Retina (tissue), 1 donor: ENCODE results near the gene PLK3.
"Not testable (repeated sequence)": the region's sequence is repeated elsewhere in the genome, so short reads cannot be mapped to it uniquely, and the experiment has no call there.

ENCODE experiments used
- DNase-seq: peaks from one replicate; pipeline ENCODE4 v3.0.0-alpha.2; 2016

PLK3 gene

DNA sequence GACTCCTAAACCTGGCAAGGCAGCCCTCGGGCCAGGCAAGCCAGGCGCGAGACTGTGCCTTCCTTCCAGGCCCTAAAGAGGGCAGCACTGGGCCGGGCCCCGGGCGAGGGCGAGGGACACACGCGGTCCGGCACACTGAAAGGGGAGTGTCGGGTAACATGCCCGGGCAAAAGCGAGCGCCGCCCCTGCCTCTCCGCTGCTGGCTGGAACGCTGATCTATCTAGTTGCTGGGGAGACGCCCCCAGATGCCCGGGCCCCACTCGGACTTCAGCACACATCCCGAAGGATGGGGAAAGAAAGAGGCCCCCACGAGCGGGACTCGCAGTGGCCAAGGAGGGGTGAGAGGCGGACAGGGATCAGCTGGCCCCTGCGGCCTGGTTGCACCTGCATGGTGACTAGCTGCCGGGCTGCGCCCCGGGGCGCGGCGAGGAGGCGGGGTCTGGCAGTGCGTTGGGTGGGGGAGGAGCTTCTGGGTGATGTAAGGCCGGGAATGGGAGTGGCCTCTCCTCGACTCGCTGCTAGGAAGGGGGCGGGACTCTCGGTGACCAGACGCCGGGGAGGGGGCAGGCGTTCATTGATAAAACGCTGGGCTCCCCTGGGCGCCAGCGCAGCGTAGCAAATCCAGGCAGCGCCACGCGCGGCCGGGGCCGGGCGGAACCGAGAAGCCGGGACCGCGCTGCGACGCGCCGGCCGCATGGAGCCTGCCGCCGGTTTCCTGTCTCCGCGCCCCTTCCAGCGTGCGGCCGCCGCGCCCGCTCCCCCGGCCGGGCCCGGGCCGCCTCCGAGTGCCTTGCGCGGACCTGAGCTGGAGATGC is at the start of gene PLK3:
PLK3 (plus strand) TSS at position 608 of the 815 bp plus-strand sequence; CDS start at position 695, 87 bp downstream.
- DNase-seq: peak; percentile 100

DNA sequence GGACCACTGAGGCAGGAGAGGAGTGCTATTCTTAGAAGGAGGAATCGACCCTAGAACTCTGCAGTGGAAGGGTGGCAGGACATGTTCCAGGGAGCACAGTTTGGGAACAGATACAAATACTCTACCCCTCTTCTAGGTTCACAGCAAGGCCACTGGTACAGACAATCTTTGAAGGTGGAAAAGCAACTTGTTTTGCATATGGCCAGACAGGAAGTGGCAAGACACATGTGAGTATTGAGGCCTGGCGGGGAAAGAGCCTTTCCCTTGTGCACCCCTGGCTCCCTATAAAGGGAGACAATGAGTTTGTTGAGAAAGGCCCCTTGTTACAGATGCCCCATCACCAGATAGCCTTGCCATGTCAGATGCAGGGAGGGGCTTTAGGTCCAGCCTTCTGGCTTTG is 42.8 kb upstream of the PLK3 start:
- no peak for DNase-seq

DNA sequence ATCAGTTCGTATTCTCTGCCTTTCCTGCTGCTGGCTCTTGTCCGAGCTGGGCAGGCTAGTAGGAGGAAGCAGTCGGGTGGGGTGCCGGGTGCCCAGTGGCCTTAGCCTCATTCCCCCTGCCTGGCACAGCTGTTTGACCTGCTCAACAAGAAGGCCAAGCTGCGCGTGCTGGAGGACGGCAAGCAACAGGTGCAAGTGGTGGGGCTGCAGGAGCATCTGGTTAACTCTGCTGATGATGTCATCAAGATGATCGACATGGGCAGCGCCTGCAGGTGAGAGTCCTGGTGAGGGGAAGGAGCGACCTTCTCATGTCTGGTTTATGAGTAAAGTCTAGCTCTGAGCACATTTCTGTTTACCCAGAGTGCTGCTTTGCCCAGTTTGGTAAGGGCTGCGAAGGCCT is 41.1 kb upstream of the PLK3 start:
- DNase-seq: no peak

DNA sequence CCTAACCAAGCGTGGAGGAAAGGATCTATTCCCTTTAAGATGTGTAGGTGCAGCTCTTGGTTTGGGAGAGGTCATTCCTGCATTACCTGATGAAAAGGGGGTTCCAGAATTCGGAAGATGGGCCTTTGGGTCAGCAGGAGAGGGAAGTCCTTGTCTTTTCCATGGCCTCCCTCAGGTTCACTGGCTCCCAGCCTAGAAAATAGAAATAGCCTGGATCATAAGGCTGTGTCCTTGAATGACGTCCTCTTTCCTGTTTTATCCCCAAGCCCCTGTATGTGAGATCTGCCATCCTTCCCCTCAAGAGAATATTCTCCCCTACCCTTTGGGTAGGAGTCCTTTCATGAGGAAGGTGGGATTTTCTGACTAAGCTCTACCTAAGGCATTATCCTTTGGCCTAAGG is 39.3 kb upstream of the PLK3 start:
- no peak for DNase-seq

DNA sequence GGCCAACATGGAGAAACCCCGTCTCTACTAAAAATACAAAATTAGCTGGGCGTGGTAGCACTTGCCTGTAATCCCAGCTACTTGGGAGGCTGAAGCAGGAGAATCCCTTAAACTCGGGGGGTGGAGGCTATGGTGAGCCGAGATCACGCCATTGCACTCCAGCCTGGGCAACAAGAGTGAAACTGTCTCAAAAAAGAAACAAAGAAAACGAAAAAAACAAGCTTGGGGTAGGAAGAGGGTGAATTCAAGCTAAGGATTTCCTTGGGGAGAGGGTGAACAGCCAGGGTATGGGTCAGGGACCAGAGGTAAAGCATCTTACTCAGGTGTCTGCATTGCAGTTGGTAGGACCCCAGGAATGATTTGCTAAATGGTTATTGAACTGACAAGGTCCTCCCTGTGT is 33.8 kb upstream of the PLK3 start:
- DNase-seq: not testable (repeated sequence)

DNA sequence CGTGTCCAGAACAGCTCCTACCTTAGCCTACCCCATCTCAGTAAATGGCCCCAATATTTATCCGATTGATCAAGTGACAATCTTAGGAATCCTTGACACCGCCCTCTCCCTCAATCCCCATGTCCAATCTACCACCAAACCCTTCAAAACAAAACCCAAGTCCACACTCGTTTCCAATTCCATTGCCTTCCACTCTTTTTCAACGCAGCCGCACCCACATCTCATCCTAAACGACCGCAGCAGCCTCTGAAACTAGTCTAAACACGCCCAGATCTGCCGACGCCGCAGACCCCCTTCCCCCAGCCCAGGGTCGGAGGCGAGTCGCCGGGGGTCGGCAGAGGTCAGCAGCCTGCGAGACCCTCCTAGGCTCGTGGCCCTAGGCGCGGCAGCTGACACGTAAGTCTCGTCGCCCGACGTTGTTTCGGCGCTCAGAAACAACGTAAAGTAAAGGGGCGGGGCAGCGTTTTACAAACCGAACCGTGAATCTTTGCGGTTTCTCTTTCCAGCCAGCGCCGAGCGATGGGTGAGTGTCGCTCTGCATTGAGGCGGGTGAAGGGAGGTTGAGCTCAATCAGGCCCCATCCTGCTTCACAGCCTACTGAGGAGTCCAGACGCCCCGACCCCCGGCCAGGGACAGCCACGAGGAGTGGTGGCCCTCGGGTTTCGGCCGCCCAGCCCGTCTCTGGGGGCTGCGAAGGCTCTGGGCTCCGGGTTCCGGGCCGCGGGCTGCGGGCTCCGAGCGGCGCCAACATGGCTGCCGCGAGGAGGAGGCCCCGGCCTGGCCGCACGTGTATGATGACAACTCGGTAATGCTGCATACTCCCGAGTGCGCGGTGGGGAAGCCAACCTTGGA is 24.9 kb upstream of the PLK3 start, which contains the start of gene RPS8:
RPS8 (plus strand) TSS at position 463 of the 852 bp plus-strand sequence; CDS start at position 520, 57 bp downstream.
- peak; percentile 97 for DNase-seq

DNA sequence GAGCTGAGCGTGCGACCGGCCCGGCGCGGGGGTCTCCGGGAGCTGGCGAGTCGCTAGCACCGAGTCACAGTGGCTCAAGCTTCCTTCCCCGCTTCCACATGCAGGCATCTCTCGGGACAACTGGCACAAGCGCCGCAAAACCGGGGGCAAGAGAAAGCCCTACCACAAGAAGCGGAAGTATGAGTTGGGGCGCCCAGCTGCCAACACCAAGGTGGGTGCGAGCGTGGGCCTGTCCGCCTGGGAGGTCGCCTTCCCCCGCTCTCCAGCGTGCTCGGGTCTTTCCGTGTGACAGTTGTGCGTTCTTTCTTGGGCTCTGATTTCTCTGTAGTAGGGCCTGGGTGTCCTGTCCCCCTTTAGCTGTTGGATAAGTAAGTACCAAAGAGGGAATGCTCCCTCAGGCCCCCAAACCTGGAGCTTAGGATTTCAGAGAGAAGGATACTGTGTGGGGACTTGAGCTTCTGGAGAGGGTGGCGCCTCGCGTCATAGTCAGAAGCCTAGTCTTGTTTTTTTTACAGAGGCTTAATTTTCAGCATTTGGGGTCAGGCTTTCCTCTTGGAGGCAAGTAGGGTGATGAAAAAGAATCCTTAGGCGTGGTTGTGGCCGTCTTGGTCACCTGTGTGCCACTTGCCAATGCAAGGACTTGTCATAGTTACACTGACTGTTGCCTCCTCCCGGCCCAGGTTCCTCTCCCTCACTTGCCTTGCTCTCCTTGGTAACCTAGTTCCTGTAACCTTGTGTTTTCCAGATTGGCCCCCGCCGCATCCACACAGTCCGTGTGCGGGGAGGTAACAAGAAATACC is 24.0 kb upstream of the PLK3 start:
- no peak for DNase-seq

DNA sequence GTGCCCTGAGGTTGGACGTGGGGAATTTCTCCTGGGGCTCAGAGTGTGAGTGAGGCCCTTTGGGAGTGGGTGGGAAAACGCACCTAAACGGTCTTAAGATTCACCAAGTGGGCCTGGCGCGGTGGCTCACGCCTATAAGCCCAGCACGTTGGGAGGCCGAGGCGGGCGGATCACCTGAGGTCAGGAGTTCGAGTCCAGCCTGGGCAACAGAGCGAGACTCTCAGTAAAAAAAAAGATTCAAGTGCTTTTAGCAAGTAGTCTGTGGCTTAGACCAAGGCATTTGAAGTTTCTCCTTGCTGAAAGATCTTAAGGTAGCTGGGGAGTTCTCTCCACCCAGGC is 23.5 kb upstream of the PLK3 start:
- DNase-seq: no peak

DNA sequence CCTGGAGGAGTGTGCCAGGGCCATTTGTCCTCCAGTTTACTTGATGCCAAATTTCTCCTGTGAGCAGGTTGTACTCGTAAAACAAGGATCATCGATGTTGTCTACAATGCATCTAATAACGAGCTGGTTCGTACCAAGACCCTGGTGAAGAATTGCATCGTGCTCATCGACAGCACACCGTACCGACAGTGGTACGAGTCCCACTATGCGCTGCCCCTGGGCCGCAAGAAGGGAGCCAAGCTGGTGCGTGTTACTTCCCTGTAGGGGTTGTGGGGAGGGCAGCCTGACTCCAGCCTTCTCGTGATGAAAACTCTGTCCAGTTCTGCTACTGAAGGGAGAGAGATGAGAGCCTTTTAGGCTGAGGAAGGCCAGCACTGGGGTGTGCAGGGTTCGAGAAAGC is 22.6 kb upstream of the PLK3 start:
- no peak for DNase-seq

DNA sequence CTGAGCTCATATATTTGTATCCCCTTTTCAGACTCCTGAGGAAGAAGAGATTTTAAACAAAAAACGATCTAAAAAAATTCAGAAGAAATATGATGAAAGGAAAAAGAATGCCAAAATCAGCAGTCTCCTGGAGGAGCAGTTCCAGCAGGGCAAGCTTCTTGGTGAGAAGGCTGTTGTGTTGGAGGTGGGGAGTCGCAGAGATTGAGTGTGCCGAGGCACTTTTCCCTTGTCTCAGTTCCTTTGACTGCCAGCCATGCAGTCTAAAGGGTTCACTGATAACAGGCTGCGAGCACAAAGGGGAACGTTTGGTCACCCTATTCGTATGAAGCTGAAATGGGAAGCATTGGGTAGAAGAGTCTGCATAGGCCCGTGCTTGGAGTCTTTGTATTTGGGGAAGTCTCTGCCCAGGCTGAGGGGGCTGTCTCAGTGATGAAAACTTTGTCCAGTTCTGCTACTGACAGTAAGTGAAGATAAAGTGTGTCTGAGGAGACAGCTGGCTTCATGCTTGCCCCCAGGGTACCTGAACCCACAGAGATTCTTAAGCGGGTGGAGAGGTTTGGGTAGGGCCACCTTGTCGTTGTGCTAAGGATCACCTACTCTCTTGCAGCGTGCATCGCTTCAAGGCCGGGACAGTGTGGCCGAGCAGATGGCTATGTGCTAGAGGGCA is 22.1 kb upstream of the PLK3 start:
- DNase-seq: no peak

DNA sequence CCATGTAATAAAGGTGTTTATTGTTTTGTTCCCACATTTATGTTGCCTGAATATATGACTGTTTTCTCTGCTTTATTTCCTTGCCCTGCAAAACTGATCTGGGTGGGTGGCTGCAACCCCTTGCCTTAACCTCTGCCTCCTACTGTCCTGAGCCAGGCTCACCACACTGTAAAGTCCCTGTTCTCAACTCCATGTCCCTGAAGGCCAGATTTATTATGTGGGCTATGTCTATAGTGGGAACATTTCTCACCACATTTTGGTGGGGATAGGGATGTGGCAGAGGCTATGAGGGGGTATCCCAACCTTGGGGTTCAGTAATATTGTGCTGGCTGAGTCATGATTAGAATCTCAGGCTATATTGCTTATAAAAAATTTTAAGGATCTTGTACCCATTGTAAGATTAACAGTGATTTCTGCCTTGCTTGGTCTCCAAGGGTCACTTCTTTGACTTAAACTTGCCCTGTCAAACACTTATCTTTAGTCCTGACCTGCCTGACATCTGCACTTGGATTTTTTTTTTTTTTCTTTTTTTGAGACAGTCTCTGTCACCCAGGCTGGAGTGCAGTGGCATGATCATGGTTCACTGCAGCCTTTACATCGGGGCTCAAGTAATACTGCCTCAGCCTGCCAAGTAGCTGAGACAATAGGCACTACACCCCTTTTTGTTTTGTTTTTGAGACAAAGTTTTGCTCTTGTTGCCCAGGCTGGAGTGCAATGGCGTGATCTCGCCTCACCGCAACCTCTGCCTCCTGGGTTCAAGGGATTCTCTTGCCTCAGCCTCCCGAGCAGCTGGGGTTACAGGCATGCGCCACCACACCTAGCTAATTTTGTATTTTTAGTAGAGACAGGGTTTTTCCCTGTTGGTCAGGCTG is 21.2 kb upstream of the PLK3 start:
- DNase-seq: no peak

DNA sequence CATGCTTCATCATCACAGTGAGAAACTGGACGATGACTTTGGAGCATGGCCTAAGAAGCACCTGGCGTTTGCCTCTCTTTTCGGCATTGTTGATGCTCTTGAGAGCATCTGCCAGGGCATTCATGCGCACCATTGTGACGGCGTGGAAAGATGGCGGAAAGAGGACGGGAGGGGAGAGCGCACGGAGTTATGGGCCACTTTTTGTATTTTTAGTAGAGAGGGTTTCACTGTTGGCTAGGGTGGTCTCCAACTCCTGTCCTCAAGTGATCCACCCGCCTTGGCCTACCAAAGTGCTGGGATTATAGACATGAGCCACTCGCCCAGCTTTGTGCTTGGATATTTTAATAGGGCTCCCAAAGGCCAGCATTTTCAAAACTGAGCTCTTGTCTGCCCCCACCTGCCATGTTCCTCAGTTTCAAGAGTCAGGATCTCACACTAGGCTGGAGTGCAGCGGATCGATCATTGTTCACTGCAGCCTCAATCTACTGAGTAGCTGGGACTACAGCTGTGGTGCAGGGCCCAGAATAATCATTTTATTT is 19.5 kb upstream of the PLK3 start:
- no peak for DNase-seq

DNA sequence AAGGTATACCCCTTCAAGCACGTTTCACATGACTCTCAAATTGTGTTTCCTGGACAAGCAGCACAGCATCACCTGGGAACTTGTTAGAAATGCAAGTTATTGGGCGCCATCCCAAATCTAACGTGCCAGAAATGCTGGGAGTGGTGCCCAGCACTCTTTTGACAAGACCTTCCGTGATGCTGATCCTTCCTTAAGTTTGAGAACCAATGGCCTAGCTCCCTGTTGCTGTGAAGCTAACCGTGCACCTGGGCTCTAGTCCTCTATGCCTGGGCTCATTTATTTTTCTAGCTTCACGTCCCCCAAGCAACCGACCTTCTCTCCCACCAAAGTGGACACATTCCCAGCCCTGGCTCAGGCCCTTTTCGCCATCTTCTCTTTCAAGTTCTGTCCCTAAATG is 16.5 kb upstream of the PLK3 start:
- no peak for DNase-seq

DNA sequence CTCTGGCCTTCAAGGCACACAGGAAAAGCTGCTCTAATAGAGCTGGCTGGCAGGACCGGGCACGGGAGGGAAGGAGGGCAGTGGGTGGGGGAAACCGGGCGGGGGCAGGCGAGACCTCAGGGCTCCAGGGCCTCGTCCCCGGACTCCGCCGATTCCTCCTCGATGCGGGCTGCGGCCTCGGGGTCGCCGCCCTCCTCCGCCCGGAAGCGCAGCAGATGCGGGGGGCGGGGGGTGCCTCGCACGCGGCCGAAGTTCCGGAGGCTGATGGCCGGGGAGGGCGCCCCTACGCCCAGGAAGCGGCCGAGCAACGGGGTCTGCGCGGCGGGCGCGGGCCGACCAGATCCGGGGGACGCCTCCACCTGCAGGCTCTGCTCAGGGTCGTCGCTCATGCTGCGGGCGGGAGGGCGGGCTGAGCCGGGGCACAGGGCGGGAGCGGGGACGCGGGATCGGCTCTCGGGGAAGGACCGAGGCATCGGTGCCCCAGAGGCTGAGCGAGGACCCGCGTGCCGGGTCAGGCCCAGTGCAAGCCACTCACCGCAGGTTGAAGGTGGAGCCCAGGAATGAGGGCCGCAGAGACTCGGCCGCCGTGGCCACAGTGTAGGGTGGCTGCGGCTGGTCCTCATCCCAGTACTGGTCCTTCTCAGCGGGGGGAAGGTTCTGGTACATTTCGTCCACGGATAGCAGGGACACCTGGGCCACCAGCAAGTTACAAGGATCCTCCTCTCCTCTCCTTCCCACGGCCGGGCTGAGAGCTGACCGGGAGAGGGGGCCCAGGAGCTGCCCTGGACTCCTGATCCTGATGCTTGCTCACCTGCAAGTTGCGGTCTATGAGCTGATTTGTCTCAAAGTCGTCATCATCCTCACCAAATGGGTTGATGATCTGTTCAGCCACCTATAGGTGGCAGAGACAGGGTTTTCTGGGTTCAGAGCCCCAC is 15.8 kb upstream of the PLK3 start:
- DNase-seq: peak; percentile 64

DNA sequence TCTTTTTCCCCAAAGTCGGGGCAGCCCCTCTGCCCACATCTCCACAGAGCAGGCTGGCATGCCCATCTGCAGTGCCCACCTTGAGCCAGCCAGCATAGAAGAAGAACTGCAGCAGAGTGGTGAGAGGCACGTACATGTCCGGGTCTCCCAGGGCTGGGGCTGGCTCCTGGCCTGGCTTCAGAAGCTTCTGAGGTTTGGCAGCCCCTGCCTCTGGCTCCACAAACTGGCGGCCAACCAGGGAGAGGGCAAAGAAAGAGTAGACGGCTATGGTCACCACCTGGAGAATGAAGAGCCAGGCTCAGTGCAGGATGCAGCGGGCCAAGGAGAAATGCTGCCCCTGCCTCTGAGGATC is 15.2 kb upstream of the PLK3 start:
- no peak for DNase-seq

DNA sequence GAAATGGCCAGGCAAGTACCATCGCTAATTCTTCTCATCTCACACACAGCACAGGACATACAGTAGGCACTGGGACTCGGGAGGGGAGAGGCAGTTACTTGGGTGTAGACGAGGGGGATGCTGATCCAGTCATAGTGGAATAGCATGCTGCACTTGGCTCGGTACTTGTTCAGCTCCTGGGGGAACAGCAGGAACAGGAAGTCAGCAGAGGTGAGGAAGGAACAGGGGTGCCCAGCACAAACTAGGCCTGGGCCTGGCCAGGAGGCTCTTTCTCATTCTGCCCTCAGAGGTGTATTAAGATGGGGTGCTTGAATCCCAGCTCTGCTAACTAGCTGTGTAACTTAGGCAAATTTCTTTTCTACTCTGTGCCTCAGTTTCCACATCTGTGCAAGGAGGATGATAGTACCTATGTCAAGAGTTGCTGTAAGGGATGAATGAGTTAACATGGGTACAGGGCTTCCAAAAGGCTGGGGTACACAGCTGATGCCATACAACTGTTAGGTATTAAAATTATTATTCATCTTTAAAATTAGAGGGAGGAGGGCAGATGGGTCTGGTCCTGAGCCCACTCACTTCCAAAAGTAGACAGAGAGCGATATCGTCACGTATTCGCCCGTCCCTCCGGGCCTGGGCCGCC is 14.6 kb upstream of the PLK3 start:
- no peak for DNase-seq

DNA sequence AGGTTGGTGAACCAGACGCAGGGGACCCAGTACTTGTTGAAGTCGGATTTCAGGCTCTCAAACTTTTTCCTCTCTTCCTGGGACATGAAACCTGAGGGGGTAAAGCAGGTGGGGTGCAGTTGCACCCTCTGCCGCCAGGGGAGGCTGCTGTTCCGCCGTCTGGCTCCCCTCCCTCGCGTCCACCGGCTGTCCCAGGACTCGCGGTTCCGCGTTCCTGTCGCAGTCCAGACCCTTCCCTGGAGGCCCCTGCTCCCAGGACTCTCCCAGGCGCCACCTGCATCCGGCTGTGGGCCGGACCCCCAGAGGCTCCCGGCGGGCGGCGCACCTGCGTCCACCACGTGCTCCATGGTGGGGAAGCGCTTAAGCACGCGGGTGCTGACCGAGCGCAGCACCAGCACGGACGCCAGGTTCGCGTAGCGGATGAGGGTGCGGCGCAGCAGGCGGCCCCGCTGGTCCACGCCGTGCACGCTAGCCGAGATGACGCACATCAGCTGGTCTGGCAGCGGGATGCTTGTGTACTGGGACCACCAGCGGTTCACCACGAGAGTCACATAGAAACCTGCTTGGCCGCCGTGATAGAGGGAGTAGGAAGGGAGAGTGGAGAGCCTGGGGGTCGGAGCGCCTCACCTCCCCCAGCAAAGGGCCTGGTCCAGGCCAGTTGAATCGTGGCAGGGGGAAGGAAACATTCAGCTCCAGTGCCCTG is 13.9 kb upstream of the PLK3 start:
- peak; percentile 92 for DNase-seq

DNA sequence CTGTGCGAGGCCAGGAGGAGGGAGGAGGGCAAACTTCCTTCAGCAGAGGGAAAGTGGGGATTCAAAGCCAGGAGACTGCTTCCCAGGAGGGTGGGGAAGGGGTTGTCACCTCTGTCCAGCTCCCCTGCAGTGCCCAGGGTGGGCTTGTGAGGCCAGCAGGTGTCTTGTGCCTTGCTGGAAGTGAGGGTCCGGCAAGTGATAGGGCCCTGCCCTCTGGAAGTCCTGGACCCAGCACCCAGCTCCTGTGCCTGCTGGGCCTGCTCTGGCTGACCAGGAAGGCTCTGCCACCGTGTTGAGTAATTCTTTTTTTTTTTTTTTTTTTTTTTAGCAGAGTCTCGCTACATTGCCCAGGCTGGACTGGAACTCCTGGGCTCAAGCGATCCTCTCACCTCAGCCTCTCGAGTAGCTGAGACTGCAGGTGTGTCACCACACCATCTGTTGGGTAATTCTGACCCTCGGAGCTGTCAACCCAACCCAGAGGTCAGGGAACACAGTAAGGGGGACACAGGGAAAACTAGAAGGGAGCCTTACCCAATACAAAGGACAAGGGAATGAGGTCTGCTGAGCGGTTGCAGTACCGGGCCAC is 13.2 kb upstream of the PLK3 start:
- no peak for DNase-seq

DNA sequence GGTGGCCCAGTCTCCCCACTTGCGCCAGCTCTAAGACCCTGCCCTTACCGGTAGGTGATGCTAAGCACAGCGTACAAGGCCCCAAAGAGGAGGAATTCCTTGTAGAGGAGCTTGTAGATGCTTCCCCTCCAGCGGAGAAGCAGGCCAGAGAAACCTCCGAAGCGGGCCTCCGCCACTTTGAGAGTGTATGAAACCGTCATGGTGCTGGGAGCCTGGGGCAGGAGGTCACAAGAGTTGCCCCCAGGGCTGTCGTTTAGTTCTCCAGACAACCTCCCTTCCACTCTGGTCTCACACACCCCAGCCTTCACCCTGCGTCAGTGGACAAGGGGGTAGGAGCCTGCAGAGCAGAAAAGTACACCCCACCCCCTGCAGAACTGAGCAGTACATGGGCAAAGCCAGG is 12.7 kb upstream of the PLK3 start:
- no peak for DNase-seq
